WTC11 (cell line): Measurements from ENCODE around the gene ATP9A. TPM values are rescaled to one million over a fixed set of nuclear protein-coding genes. Genes with fewer than 3 reads are reported as not detected.

Experiments used
- ATAC-seq: fragments of 200-7000 bp; cut with Tn5 transposase; 2 replicates; pipeline ENCODE4 v1.10.0; 2021; ENCODE audit warnings: mild to moderate bottlenecking, moderate library complexity
- CTCF ChIA-PET: fragments of 300-600 bp; sonication (Branson Sonifier 250); formaldehyde crosslinking; loops from one replicate; lab custom pipeline; 2021; ENCODE audit warnings: antibody characterized with exemption; lab: Charles Lee
- POLR2A ChIA-PET: fragments of 350-600 bp; sonication (Branson Sonifier 250); formaldehyde crosslinking; loops from one replicate; lab custom pipeline; 2021; ENCODE audit warnings: antibody characterized with exemption; lab: Charles Lee
- DNase-seq: peaks from one replicate; pipeline ENCODE4 v3.0.0; 2021; ENCODE audit warnings: low spot score
- H3K27ac Mint-ChIP-seq: 2 replicates; pipeline ENCODE4 v1.8.0; 2021; ENCODE audit warnings: mixed read lengths
- H3K27me3 Mint-ChIP-seq: 2 replicates; pipeline ENCODE4 v1.8.0; 2021; ENCODE audit warnings: low read depth, mild to moderate bottlenecking, moderate library complexity, mixed read lengths
- H3K36me3 Mint-ChIP-seq: 2 replicates; pipeline ENCODE4 v1.8.0; 2021; ENCODE audit warnings: mixed read lengths
- H3K4me1 Mint-ChIP-seq: 2 replicates; pipeline ENCODE4 v1.8.0; 2022; ENCODE audit warnings: mixed read lengths
- H3K4me3 Mint-ChIP-seq: 2 replicates; pipeline ENCODE4 v1.8.0; 2021; ENCODE audit warnings: mild to moderate bottlenecking, moderate library complexity, mixed read lengths
- H3K9me3 Mint-ChIP-seq: 2 replicates; pipeline ENCODE4 v1.8.0; 2021; ENCODE audit warnings: mixed read lengths
- CDX4 ChIP-seq: fragments of 250-450 bp; sonication (Bioruptor Pico); IDR thresholded peaks from 2 replicates; pipeline ENCODE4 v1.9.0; 2021; ENCODE audit warnings: moderate library complexity, mild to moderate bottlenecking, inconsistent platforms, borderline replicate concordance
- ELF4 ChIP-seq: sonication (generic); formaldehyde crosslinking; IDR thresholded peaks from 2 replicates; pipeline ENCODE4 v1.8.1; 2022; ENCODE audit warnings: low read depth, mild to moderate bottlenecking, moderate library complexity, missing genetic modification reagents
- ESRRA ChIP-seq: sonication (generic); formaldehyde crosslinking; IDR thresholded peaks from 2 replicates; pipeline ENCODE4 v1.8.1; 2022; ENCODE audit warnings: mild to moderate bottlenecking, missing genetic modification reagents, borderline replicate concordance
- FOXP1 ChIP-seq: sonication (generic); formaldehyde crosslinking; IDR thresholded peaks from 2 replicates; pipeline ENCODE4 v1.8.0; 2022; ENCODE audit warnings: missing genetic modification reagents, mild to moderate bottlenecking, moderate library complexity, borderline replicate concordance
- GABPB1 ChIP-seq: sonication (generic); formaldehyde crosslinking; IDR thresholded peaks from 2 replicates; pipeline ENCODE4 v1.8.1; 2023; ENCODE audit warnings: mild to moderate bottlenecking, missing genetic modification reagents
- GTF2I ChIP-seq: fragments of 250-450 bp; sonication (Bioruptor Pico); conservative IDR thresholded peaks from 2 replicates; pipeline ENCODE4 v1.4.0; 2021; ENCODE audit warnings: mild to moderate bottlenecking
- HMGA2 ChIP-seq: fragments of 250-450 bp; sonication (Bioruptor Pico); IDR thresholded peaks from 2 replicates; pipeline ENCODE4 v1.4.0; 2021; ENCODE audit warnings: mild to moderate bottlenecking, moderate library complexity
- JAZF1 ChIP-seq: fragments of 250-450 bp; sonication (Bioruptor Pico); IDR thresholded peaks from 2 replicates; pipeline ENCODE4 v1.9.0; 2021; ENCODE audit warnings: moderate library complexity, mild to moderate bottlenecking, inconsistent platforms
- KAT7 ChIP-seq: sonication (generic); formaldehyde crosslinking; IDR thresholded peaks from 2 replicates; pipeline ENCODE4 v1.8.1; 2023; ENCODE audit warnings: missing genetic modification reagents, mild to moderate bottlenecking, borderline replicate concordance
- MXD4 ChIP-seq: fragments of 250-450 bp; sonication (Bioruptor Pico); IDR thresholded peaks from 2 replicates; pipeline ENCODE4 v1.8.0; 2021; ENCODE audit warnings: mild to moderate bottlenecking, moderate library complexity, borderline replicate concordance
- MYBL2 ChIP-seq: sonication (generic); formaldehyde crosslinking; IDR thresholded peaks from 2 replicates; pipeline ENCODE4 v1.8.1; 2023; ENCODE audit warnings: mild to moderate bottlenecking, moderate library complexity, missing genetic modification reagents
- NFE2L1 ChIP-seq: sonication (generic); formaldehyde crosslinking; IDR thresholded peaks from 2 replicates; pipeline ENCODE4 v1.8.1; 2023; ENCODE audit warnings: missing genetic modification reagents
- NR2C2 ChIP-seq: sonication (generic); formaldehyde crosslinking; IDR thresholded peaks from 2 replicates; pipeline ENCODE4 v1.8.0; 2022; ENCODE audit warnings: mild to moderate bottlenecking, missing genetic modification reagents
- PRRX2 ChIP-seq: fragments of 250-450 bp; sonication (Bioruptor Pico); IDR thresholded peaks from 2 replicates; pipeline ENCODE4 v1.8.0; 2021; ENCODE audit warnings: mild to moderate bottlenecking
- RELA ChIP-seq: sonication (generic); formaldehyde crosslinking; IDR thresholded peaks from 2 replicates; pipeline ENCODE4 v1.8.1; 2022; ENCODE audit warnings: missing genetic modification reagents, mild to moderate bottlenecking, borderline replicate concordance
- RORB ChIP-seq: fragments of 250-450 bp; sonication (Bioruptor Pico); IDR thresholded peaks from 2 replicates; pipeline ENCODE4 v1.9.0; 2021; ENCODE audit warnings: mild to moderate bottlenecking
- SMAD4 ChIP-seq: sonication (generic); formaldehyde crosslinking; IDR thresholded peaks from 2 replicates; pipeline ENCODE4 v1.8.0; 2022; ENCODE audit warnings: mild to moderate bottlenecking, missing genetic modification reagents
- SP1 ChIP-seq: sonication (generic); formaldehyde crosslinking; conservative IDR thresholded peaks from 2 replicates; pipeline ENCODE4 v1.8.1; 2022; ENCODE audit warnings: missing genetic modification reagents
- TCF7 ChIP-seq: sonication (generic); formaldehyde crosslinking; IDR thresholded peaks from 2 replicates; pipeline ENCODE4 v1.8.0; 2022; ENCODE audit warnings: mild to moderate bottlenecking, low read depth, missing genetic modification reagents, moderate library complexity
- ZNF138 ChIP-seq: sonication (generic); formaldehyde crosslinking; conservative IDR thresholded peaks from 2 replicates; pipeline ENCODE4 v1.8.1; 2022; ENCODE audit warnings: mild to moderate bottlenecking, moderate library complexity, missing genetic modification reagents
- ZNF263 ChIP-seq: sonication (generic); formaldehyde crosslinking; IDR thresholded peaks from 2 replicates; pipeline ENCODE4 v1.8.1; 2022; ENCODE audit warnings: low read depth, mild to moderate bottlenecking, moderate library complexity, missing genetic modification reagents
- ZNF317 ChIP-seq: sonication (generic); formaldehyde crosslinking; IDR thresholded peaks from 2 replicates; pipeline ENCODE4 v1.8.1; 2023; ENCODE audit warnings: low read depth, mild to moderate bottlenecking, moderate library complexity, missing genetic modification reagents, borderline replicate concordance
- ZNF512 ChIP-seq: sonication (generic); formaldehyde crosslinking; IDR thresholded peaks from 2 replicates; pipeline ENCODE4 v1.8.1; 2022; ENCODE audit warnings: missing genetic modification reagents, borderline replicate concordance
- total RNA-seq: library from RNA; stranded (reverse); gene quantifications from 3 replicates; pipeline ENCODE4 v1.2.3, GENCODE V29; 2021
- TF ChIP-seq, protein P1 (sequence below): sonication (generic); formaldehyde crosslinking; IDR thresholded peaks from 2 replicates; pipeline ENCODE4 v1.8.0; 2022; ENCODE audit warnings: mild to moderate bottlenecking, missing genetic modification reagents
- TF ChIP-seq, protein P2 (sequence below): fragments of 250-450 bp; sonication (Bioruptor Pico); conservative IDR thresholded peaks from 2 replicates; pipeline ENCODE4 v1.9.0; 2021; ENCODE audit warnings: mild to moderate bottlenecking
- TF ChIP-seq, protein P3 (sequence below): sonication (generic); formaldehyde crosslinking; IDR thresholded peaks from 2 replicates; pipeline ENCODE4 v1.8.1; 2023; ENCODE audit warnings: mild to moderate bottlenecking, missing genetic modification reagents, moderate library complexity
- TF ChIP-seq, protein P4 (sequence below): sonication (generic); formaldehyde crosslinking; IDR thresholded peaks from 2 replicates; pipeline ENCODE4 v1.8.1; 2023; ENCODE audit warnings: mild to moderate bottlenecking, missing genetic modification reagents

ATP9A gene
- total RNA-seq, 1 experiment from 2014 or later: 5.0 TPM

GRCh38 chr20:51587145-51587544, 181.0 kb downstream of the ATP9A start:
- Mint-ChIP-seq H3K9me3 (0 out of 2 replicates have a peak, but pooled peaks cover 3% of the 10 kb centered on the region), H3K36me3 (no peaks in the 10 kb centered on the region), H3K4me3 (no peak overlapping the region), H3K27me3 (0 out of 2 replicates have a peak, but pooled peaks cover 2% of the 10 kb centered on the region), H3K27ac (no peak overlapping the region), H3K4me1 (0 out of 2 replicates have a peak, but pooled peaks cover 5% of the 10 kb centered on the region)
- ChIA-PET POLR2A (no interaction called here), CTCF (no interaction called here)
- ATAC-seq (no peak), DNase-seq (no peak)
- TF ChIP-seq ZNF263 (CRISPR knock-in tag) (no peak), SP1 (CRISPR knock-in tag) (no peak), SMAD4 (CRISPR knock-in tag) (no peak), FOXP1 (CRISPR knock-in tag) (no peak), ESRRA (CRISPR knock-in tag) (no peak), NFE2L1 (CRISPR knock-in tag) (no peak), PRRX2 (CRISPR knock-in tag) (no peak), GABPB1 (CRISPR knock-in tag) (no peak), HMGA2 (CRISPR knock-in tag) (no peak), NR2C2 (CRISPR knock-in tag) (no peak), JAZF1 (CRISPR knock-in tag) (no peak)

- Mint-ChIP-seq H3K27me3 (peaks cover 4% of the 10 kb centered on the region; the same call in 1 of the 2 replicates), H3K36me3 (no peaks in the 10 kb centered on the region), H3K27ac (no peak overlapping the region), H3K4me1 (no peaks in the 10 kb centered on the region), H3K9me3 (0 out of 2 replicates have a peak, but pooled peaks cover 3% of the 10 kb centered on the region), H3K4me3 (no peak overlapping the region)
- TF ChIP-seq RELA: no peak
- TF ChIP-seq ZNF317: no peak
- no peak for TF ChIP-seq CDX4 (CRISPR knock-in tag)
- TF ChIP-seq, protein P1, sequence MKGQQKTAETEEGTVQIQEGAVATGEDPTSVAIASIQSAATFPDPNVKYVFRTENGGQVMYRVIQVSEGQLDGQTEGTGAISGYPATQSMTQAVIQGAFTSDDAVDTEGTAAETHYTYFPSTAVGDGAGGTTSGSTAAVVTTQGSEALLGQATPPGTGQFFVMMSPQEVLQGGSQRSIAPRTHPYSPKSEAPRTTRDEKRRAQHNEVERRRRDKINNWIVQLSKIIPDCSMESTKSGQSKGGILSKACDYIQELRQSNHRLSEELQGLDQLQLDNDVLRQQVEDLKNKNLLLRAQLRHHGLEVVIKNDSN (CRISPR knock-in tag): no peak
- no peak for TF ChIP-seq TCF7 (CRISPR knock-in tag)
- TF ChIP-seq RORB (CRISPR knock-in tag): no peak
- no peak for TF ChIP-seq SMAD4 (CRISPR knock-in tag)
- TF ChIP-seq MXD4 (CRISPR knock-in tag): no peak
- TF ChIP-seq ELF4 (CRISPR knock-in tag): no peak
- TF ChIP-seq, protein P2, sequence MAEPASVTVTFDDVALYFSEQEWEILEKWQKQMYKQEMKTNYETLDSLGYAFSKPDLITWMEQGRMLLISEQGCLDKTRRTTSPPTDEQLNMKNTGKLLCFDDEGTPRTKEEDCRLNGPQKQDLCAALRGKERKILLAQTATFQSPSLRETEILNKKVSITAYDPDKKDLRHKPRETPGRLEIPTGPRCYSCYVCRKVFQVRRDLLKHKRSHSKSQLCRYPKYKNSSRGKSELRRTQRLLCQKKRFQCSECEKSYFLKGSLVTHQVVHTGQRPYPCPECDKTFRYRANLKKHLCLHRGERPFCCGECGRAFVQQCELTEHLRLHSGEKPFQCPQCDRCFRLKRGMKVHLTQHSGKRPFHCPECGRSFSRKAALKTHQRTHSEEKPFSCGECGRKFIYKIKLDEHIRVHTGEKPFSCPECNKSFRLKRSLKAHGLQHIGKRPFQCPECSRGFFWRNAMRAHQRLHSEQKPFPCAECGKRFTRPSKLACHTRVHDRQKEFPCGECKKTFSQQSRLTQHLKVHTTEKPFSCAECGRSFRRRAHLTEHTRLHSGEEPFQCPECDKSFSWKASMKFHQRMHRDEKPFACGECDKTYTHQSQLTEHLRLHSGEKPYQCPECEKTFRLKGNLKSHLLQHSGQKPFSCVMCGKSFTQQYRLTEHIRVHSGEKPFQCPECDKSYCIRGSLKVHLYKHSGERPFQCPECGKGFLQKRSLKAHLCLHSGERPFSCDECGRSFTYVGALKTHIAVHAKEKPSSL (CRISPR knock-in tag): no peak
- TF ChIP-seq, protein P3, sequence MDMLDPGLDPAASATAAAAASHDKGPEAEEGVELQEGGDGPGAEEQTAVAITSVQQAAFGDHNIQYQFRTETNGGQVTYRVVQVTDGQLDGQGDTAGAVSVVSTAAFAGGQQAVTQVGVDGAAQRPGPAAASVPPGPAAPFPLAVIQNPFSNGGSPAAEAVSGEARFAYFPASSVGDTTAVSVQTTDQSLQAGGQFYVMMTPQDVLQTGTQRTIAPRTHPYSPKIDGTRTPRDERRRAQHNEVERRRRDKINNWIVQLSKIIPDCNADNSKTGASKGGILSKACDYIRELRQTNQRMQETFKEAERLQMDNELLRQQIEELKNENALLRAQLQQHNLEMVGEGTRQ: no peak
- no peak for TF ChIP-seq MYBL2 (CRISPR knock-in tag)
- TF ChIP-seq ZNF138 (CRISPR knock-in tag): no peak
- no peak for TF ChIP-seq ZNF512 (CRISPR knock-in tag)
- TF ChIP-seq, protein P4, sequence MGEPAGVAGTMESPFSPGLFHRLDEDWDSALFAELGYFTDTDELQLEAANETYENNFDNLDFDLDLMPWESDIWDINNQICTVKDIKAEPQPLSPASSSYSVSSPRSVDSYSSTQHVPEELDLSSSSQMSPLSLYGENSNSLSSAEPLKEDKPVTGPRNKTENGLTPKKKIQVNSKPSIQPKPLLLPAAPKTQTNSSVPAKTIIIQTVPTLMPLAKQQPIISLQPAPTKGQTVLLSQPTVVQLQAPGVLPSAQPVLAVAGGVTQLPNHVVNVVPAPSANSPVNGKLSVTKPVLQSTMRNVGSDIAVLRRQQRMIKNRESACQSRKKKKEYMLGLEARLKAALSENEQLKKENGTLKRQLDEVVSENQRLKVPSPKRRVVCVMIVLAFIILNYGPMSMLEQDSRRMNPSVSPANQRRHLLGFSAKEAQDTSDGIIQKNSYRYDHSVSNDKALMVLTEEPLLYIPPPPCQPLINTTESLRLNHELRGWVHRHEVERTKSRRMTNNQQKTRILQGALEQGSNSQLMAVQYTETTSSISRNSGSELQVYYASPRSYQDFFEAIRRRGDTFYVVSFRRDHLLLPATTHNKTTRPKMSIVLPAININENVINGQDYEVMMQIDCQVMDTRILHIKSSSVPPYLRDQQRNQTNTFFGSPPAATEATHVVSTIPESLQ (CRISPR knock-in tag): no peak
- no peak for TF ChIP-seq GTF2I (CRISPR knock-in tag)
- no peak for TF ChIP-seq ESRRA (CRISPR knock-in tag)
- no peak for TF ChIP-seq KAT7 (CRISPR knock-in tag)
- no peak for TF ChIP-seq JAZF1 (CRISPR knock-in tag)
- ATAC-seq (no peak), DNase-seq (no peak)
- ChIA-PET POLR2A (interaction anchor here (0.7 kb wide), 1 partner anchor 412 kb away, joined by 3 read pairs; no protein-coding TSS in a partner anchor), CTCF (no interaction called here)
Measured at GRCh38 chr20:51586005-51586440, 182.2 kb downstream of the ATP9A start.
